GM18951 (cell line): ENCODE data around the gene MTG1.
"Not testable (repeated sequence)": the region's sequence is repeated elsewhere in the genome, so short reads cannot be mapped to it uniquely, and the experiment has no call there.

Experiments used
- POLR2A ChIP-seq: IDR thresholded peaks from 4 replicates; pipeline ENCODE4 v1.6.1; 2011; ENCODE audit warnings: mild to moderate bottlenecking; ENCODE audit not compliant: insufficient read length, insufficient read depth; ENCODE audit errors: extremely low read depth
- in situ Hi-C: fragments of 300-500 bp; cut with MboI; formaldehyde crosslinking; loops from one replicate; pipeline ENCODE4 v1.12.0; 2022; ENCODE audit warnings: low sequenced_read_pairs, mixed read lengths, inconsistent platforms; ENCODE audit not compliant: unreplicated experiment

MTG1 gene

DNA sequence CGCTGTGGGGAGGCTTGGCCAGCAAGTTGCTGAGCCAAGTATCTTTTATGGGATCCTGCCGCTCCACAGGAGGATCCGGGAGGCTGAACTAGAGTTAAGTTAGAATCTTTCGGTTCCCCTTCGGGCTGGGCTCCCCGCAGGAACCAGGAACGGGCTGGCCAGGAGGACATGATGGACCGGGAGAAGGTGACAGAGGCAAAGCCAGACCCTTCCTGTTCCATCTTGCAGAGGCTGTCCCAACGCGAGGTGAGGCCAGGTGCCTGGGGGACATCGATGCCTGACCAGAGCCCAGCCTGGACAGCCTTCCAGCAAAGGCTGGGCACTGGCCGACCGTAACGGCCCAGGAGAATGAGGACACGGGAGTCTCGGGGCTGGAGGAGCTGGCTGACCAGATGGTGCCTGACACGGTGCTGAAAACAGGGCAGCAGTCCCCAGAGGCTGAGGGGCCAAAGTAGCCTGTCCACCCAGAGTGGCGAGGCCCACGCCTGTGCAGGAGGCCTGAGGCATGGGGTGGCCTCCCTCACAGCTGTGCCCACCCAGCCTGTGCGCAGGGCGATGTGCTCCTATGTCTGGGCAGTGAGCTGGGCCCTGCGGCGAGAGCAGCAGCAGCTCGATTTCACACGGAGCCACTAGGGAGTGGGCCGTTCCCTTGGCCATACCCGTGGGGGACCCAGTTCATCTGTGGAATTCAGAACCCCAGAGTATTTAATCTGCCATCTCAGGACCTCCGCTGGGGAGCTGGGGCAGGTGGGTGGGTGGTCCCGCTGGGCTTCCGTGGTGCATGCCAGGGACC is 16.7 kb upstream of the MTG1 start:
- in situ Hi-C loops: no loop called here
- no peak for TF ChIP-seq POLR2A

DNA sequence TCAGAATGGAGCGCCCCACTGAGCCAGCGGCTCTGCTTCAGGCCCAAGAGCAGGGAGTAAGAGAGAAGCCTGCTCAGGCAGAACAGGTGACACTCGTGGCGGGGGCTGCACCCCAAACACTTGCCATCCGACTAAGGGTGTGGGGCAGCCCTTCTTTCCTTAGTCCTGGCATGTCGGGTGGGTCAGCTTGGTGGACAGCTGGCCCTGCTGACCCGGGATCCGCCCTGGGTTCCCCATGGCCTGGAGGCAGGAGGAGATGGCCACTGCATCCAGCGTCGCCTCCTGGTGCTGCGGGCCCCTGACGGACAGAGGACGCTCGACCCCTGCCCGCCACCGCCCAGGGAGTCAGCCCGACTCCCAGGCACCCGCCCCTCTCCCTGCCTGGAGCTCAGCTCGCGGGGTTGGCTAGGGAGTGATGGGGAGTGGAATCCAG is 16.1 kb upstream of the MTG1 start:
- in situ Hi-C loops: no loop called here
- no peak for TF ChIP-seq POLR2A

DNA sequence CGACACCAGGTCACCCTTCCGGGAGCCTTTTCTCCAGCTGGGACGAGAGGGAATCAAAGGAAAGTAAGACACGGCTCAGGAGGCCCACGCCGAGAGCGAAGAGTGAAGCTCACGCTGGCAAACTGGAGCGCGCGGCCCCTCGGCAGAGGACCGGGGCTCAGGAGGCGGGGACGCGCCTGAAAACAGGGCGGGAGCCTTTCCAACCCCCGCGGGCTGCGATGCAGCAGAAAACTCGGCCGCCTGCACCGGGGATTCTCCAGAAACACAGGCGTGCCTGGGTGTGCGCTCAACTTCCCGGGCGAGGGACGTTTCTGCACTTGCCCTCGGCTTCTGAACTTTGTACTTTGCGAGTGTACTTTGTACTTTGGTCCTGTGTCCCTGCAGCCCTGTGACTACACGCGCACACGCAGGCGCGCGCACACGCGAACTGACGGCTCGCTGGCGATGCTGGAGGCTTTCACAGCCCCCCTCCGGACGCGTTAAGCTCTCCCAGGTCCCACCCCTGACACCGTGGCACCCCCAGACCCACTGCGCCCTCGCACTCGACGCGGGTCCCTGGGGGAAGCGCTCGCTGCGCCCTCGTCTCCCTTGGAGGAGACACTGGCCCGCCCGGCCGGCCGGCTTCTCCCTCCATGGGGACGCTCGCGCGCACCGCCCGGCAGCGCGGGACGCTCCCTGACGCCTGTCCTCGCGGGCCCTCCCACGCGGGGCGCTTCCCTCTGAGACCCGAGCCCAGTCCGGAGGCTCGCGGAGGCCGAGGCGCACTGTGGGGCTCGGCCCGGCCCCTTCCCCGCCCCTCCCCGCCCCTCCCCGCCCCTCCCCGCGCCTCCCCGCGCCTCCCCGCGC is 15.5 kb upstream of the MTG1 start:
- no peak for TF ChIP-seq POLR2A
- in situ Hi-C loops: no loop called here

DNA sequence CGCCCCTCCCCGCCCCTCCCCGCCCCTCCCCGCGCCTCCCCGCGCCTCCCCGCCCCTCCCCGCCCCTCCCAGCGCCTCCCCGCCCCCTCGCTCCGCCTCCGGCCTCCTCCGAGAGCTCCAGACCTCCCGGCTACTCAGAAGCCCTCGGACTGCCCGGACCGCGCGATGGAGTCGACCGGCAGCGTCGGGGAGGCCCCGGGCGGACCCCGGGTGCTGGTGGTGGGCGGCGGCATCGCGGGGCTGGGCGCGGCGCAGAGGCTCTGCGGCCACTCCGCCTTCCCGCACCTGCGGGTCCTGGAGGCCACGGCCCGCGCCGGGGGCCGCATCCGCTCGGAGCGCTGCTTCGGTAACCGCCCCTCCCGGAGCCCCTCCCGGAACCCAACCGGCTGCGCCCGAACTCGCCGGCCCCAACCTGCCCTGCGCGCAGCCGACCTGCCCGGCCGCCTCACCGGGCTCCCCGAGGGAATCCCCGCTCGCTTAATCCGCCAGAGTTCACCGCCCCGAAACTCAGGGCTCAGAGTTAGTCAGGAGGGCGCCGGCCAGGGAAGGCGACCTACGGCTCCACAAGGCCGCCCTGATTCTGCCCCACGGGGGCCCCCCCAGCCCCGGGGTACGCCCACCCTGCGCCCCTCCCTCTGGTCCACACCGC is 14.7 kb upstream of the MTG1 start, which contains the start of gene PAOX:
TSS of gene PAOX (plus strand) at position 111 of the 649 bp plus-strand sequence. CDS start at position 166, 55 bp downstream.
- in situ Hi-C loops: no loop called here
- TF ChIP-seq POLR2A: peak; percentile 74

DNA sequence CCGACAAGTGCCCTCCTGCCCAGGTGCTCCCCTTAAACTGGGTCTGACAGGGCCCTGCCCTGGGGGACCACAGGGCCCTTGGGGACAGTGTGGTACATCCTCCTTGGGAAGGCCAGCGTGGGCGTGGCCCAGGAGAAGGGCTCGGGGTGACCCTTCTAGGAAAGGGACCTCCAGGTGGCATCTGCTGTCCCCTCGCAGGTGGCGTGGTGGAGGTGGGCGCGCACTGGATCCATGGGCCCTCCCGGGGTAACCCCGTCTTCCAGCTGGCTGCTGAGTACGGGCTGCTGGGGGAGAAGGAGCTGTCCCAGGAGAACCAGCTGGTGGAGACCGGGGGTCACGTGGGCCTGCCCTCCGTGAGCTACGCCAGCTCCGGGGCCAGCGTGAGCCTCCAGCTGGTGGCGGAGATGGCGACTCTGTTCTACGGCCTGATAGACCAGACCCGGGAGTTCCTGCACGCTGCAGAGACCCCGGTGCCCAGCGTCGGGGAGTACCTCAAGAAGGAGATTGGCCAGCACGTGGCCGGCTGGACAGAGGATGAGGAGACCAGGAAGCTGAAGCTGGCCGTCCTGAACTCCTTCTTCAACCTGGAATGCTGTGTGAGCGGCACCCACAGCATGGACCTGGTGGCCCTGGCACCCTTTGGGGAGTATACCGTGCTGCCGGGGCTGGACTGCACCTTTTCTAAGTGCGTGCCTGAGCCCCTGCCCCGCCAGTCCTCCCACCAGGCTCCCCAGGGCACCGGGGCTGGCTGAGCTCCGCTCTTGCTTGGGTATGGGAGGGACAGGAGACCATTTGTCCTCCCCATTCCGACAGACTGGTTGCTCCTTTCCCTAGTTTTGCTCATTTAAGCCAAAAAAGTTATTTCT is 13.9 kb upstream of the MTG1 start:
- in situ Hi-C loops: no loop called here

DNA sequence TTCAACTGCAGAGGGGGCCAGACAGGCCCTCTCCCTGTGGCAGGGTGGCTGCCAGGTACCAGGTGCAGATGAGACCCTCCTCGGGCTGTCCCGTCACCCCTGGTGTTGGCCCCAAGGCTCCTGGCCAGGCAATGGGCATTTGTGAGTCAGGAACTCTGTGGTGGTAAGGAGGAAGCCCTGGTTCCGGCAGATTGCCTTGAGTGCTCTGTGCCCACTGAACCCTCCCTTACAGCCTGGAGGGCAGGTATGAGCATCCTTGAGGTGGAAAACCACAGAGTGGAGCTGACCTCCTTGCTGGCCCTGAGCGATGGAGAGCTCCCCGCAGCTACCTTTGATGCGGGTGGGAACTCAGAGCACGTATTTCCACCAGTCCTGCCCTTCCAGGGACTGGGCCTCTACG is 12.9 kb upstream of the MTG1 start:
- no peak for TF ChIP-seq POLR2A

More for the DNA sequence above, 13.9 kb upstream of the MTG1 start:
- no peak for TF ChIP-seq POLR2A

DNA sequence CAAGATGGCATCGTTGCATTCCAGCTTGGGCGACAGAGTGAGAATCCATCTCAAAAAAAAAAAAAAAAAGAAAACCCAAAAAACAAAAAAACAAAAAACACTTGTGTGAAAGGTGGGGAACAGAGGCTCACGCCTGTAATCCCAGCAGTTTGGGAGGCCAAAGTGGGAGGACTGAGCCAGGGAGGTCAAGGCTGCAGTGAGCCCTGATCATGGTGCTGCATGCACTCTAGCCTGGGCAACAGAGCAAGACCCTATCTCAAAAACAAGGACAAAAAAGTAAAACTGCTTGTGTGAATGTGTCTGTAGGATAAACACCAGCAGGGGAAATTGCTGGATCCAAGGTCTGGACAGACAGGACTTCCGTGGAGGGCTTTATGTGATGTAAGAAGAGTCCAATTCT is 10.4 kb upstream of the MTG1 start:
- in situ Hi-C loops: no loop called here
- TF ChIP-seq POLR2A: no peak

More for the DNA sequence above, 12.9 kb upstream of the MTG1 start:
- in situ Hi-C loops: no loop called here

DNA sequence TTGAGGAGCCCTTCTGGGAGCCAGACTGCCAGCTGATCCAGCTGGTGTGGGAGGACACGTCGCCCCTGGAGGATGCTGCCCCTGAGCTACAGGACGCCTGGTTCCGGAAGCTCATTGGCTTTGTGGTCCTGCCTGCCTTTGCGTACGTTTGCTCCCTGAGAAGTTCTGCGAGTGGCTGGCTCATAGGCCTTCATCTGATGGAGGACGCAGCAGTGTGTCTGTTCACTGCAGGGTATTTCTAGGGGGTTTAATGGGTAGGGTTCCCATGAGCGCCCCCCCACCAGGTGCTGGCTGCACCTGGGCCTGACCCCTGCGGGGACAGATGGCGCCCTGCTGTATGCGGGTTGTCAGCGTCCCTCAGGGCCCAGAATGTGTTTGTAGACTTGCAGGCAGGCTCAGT is 9.9 kb upstream of the MTG1 start:
- TF ChIP-seq POLR2A: no peak
- in situ Hi-C loops: no loop called here

DNA sequence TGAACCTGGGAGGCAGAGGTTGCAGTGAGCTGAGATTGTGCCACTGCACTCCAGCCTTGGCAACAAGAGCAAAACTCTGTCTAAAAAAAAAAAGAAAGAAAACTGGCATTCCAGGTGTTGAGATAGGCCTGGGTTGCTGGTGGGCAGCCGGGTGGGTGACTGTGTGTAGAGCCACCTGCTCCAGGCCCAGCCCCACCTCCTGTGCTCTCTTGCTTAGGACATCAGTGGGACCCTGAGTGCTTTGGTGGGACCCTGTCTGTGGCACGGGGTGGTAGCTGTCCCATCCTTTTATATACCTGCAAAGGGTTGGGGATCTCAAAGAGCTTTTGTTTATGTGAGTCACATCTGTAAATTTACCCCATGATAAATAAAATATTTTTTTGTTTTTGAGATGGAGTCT is 8.7 kb upstream of the MTG1 start:
- TF ChIP-seq POLR2A: no peak
- in situ Hi-C loops: no loop called here

DNA sequence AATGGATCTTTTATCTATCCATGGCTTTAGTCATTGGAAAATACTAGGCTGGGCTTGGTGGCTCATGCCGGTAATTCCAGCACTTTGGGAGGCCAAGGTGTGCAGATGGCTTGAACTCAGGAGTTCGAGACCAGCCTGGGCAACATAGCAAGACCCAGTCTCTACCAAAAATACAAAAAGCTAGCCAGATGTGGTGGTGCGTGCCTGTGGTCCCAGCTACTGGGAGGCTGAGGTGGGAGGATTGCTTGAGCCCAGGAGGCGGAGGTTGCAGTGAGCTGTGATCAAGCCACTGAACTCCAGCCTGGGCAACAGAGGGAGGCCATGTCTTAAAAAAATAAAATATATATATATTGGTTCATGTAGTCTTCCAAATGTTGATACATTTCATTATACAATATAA is 7.0 kb upstream of the MTG1 start:
- in situ Hi-C loops: not testable (repeated sequence)

DNA sequence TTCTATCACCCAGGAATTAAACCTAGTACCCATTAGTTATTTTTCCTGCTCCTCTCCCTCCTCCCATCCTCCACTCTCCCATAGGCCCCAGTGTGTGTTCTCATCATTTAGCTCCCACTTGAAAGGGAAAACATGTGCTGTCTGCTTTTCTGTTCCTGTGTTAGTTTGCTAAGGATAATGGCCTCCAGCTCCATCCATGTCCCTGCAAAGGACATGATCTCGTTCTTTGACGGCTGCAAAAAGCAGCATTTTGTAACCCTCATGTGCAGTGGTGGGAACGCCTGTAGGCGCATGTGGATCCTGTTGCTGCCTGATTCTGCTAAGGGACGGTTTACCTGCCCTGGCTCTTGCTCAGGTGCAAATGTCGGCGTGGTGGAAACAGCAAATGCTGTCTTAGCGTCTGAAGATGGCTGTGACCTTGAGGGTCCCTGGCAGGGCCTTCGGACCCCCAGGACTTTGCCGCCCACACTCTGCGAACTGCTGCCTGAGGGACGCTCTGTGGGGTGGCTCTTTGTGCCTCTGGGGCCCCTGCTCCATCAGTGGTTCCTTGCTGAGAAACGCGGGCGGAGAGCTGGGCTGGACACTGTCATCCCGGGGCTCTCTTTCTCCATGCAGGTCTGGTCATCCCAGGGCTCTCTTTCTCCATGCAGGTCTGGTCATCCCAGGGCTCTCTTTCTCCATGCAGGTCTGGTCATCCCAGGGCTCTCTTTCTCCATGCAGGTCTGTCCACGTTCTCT is 5.6 kb upstream of the MTG1 start:
- in situ Hi-C loops: no loop called here
- TF ChIP-seq POLR2A: no peak

DNA sequence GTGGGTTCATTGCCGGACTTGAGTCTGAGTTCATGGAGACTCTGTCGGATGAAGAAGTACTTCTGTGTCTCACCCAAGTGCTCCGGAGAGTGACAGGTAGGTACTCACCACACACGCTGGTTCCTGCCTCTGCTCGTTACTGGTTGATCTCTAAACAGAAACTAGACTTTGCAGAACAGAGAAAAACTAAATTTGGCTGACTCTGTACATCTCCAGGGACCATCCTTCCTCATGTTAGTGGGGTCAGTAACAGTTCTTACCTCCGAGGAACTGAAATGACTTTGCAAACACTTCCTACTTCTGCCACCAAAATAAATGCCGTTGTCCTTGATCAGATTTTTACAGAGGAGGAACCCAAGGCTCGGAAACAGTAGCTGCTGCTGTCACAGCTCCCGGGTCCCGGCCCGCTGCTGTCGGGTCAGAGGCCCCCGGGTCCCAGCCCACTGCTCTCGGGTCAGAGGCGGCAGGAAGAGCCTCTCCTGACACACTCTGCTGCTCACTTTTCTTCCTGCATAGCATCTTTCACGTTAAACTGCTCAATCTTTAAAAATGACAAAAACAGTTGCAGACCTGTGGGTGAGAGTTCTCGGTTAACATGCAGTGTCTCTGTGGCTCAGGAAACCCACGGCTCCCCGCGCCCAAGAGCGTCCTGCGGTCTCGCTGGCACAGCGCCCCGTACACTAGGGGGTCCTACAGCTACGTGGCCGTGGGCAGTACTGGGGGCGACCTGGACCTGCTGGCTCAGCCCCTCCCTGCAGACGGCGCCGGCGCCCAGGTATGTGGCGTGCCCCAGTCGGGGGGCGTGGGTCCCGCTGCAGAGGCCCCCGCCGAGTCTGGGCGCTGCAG is 4.8 kb upstream of the MTG1 start:
- peak; percentile 54 for TF ChIP-seq POLR2A
- in situ Hi-C loops: no loop called here
